GM21825 (cell line): ENCODE measurements around the gene ZCCHC17.
"Not testable (repeated sequence)": the region's sequence is repeated elsewhere in the genome, so short reads cannot be mapped to it uniquely, and the experiment has no call there.

Source experiments
- ATAC-seq: cut with Tn5 transposase; IDR thresholded peaks from one replicate; pipeline ENCODE4 v1.9.1; 2021; ENCODE audit warnings: mild to moderate bottlenecking, moderate library complexity; ENCODE audit not compliant: unreplicated experiment

ZCCHC17 gene

GRCh38 chr1:31368611-31369107, 71.8 kb downstream of the ZCCHC17 start:
- ATAC-seq: no peak

- no peak for ATAC-seq
Measured at GRCh38 chr1:31370021-31370420, 73.2 kb downstream of the ZCCHC17 start.

- no peak for ATAC-seq
Measured at GRCh38 chr1:31370565-31370964, 73.7 kb downstream of the ZCCHC17 start.

- no peak for ATAC-seq
Measured at GRCh38 chr1:31371121-31371959, 74.5 kb downstream of the ZCCHC17 start.

- ATAC-seq: no peak
Measured at GRCh38 chr1:31372051-31372450, 75.2 kb downstream of the ZCCHC17 start.

GRCh38 chr1:31372751-31373055, 75.9 kb downstream of the ZCCHC17 start:
- no peak for ATAC-seq

- no peak for ATAC-seq
Measured at GRCh38 chr1:31373056-31373896, 76.4 kb downstream of the ZCCHC17 start, which contains the start of gene FABP3. FABP3 (minus strand) TSS chr1:31373076; CDS start chr1:31373014, 62 bp downstream.

GRCh38 chr1:31373897-31374486, 77.2 kb downstream of the ZCCHC17 start:
- ATAC-seq: no peak

- no peak for ATAC-seq
Measured at GRCh38 chr1:31374511-31375196, 77.8 kb downstream of the ZCCHC17 start.

GRCh38 chr1:31376375-31377134, 79.7 kb downstream of the ZCCHC17 start:
- ATAC-seq: no peak

- ATAC-seq: no peak
Measured at GRCh38 chr1:31377364-31377863, 80.6 kb downstream of the ZCCHC17 start.

- ATAC-seq: no peak
Measured at GRCh38 chr1:31378001-31378400, 81.2 kb downstream of the ZCCHC17 start.

- ATAC-seq: no peak
Measured at GRCh38 chr1:31380181-31380580, 83.3 kb downstream of the ZCCHC17 start.

GRCh38 chr1:31381394-31382294, 84.8 kb downstream of the ZCCHC17 start:
- no peak for ATAC-seq

- no peak for ATAC-seq
Measured at GRCh38 chr1:31382379-31382989, 85.7 kb downstream of the ZCCHC17 start.

- no peak for ATAC-seq
Measured at GRCh38 chr1:31383967-31384366, 87.1 kb downstream of the ZCCHC17 start.

GRCh38 chr1:31386576-31387243, 89.9 kb downstream of the ZCCHC17 start:
- not testable (repeated sequence) for ATAC-seq

- no peak for ATAC-seq
Measured at GRCh38 chr1:31387612-31388011, 90.8 kb downstream of the ZCCHC17 start.
